EL (cell line): Measurements from ENCODE around the gene ACKR2.
"Not testable (repeated sequence)": the region's sequence is repeated elsewhere in the genome, so short reads cannot be mapped to it uniquely, and the experiment has no call there.

Source experiments
- DNase-seq: peaks from one replicate; pipeline ENCODE4 v3.0.0-alpha.2; 2016

ACKR2 gene

DNA sequence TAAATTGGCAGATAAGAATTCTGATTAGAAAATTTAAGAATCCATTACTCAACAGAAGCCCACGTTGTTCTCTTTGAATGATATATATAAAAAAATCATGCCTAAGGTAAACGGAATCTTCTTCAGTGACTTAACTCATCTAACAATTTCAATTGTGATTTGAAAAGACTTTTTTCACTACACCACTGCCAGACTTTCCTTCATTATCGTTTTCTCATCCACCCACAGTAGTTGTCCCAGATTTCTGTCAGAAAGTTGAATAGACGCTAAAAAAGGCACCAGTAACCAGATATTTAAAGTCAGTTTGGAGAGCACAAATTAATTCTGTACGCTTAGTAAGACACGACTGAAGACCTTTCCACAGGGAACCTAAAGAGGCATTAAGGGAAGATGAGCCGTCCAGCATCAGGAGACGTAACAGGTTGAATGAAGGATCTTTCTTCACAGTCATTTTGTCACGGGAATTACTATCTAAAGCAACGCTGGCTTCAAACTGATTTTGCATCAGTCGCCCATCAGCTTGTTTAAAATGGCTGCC is 6.3 kb upstream of the ACKR2 start:
- no peak for DNase-seq

DNA sequence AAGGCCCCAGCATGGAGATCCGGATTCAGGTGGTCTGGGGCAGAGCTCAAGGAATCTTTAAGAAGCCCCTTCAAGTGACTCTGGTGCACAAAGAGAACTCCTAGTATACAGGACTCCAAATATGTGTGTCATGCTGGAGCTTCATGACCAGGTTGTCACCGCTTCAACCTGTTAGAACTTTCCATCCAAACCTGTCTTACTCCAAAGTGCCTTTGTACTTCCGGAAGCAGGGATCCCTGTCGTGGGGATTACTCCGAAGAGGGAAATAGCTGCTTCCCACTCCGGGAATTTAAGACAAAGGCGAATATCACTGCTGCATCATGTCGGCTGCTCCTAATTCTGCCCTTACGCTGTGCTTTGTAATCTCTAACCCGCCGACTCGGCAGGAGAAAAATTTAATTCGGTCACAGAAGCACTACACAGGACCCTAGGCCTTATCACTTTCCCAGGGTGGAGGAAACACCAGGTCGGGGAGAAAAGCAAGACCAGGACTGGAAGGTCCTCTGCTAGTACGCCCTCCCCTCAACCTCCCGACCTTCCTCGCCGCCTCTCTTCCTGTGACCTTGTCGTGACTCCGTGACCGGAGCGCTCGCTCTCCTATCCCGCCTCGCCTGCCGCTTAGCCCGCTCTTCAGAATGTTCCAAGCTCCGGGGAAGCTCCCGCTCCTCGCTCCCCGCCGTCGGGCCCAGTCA is 5.7 kb upstream of the ACKR2 start:
- DNase-seq, result peak; percentile 43

DNA sequence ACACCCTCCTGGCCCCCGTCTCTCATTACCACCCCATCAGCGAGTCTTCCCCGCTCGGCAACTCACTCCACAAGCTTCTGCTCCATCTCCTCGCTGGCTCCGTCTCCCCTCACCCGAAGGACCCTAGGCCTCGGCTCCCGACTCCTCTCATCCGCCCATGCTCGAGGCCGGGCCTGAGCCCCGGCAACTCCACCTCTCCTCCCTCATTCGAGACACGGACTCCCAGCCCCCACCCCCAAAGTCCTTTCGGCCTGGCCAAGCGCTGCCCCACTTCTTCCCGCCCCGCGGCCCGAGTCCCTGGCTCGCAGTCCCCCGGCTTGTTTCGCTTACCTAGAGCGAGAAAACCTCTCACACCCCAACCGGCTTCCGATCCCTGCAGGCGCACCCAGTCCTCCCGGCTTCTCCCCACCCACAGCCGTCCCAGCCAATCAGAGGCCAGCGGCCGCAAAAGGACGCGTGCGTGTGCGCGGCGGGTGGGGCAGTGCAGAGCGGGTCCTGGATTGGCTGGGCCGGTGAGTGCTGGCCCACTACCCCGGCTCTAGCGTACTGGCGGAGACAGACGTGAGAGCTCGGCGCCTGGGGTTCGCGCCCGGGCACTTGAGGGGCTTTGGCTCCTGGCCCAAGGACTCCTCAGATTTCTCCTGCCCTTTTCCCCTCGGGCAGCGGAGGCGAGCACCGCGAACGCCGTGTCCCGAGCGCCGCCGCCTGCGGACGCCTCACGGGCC is 5.0 kb upstream of the ACKR2 start, which contains the start of gene HIGD1A:
Gene HIGD1A, minus strand, starts transcription at position 385 of the 725 bp plus-strand sequence. CDS start 10,237 bp downstream, outside the sequence.
- peak; percentile 95 for DNase-seq

GRCh38 chr3:42804831-42805132 is 4.5 kb upstream of the ACKR2 start:
- DNase-seq, result no peak

GRCh38 chr3:42805141-42805821 is 4.0 kb upstream of the ACKR2 start:
- DNase-seq, result no peak

GRCh38 chr3:42807929-42808328 is 1.3 kb upstream of the ACKR2 start:
- no peak for DNase-seq

DNA sequence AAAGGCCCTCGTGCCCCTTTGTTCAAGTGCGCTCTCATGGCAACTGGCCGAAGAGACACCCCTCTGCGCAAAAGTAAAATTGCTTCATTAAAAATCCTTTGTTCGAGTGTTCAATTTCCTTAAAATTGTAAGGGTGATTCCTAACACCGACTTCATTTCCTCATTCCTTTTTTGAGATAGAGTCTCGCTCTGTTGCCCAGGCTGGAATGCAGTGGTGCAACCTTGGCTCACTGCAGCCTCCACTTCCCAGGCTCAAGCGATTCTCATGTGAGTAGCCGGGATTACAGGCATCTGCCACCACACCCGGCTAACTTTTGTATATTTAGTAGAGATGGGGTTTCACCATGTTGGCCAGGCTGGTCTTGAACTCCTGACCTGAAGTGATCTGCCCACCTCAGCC is 1.5 kb downstream of the ACKR2 start:
- DNase-seq, result not testable (repeated sequence)

- not testable (repeated sequence) for DNase-seq
Measured at GRCh38 chr3:42811118-42811883, 2.1 kb downstream of the ACKR2 start.

- DNase-seq, result no peak
Measured at GRCh38 chr3:42814246-42814645, 5.0 kb downstream of the ACKR2 start.

- no peak for DNase-seq
Measured at GRCh38 chr3:42814914-42815507, 5.8 kb downstream of the ACKR2 start.

DNA sequence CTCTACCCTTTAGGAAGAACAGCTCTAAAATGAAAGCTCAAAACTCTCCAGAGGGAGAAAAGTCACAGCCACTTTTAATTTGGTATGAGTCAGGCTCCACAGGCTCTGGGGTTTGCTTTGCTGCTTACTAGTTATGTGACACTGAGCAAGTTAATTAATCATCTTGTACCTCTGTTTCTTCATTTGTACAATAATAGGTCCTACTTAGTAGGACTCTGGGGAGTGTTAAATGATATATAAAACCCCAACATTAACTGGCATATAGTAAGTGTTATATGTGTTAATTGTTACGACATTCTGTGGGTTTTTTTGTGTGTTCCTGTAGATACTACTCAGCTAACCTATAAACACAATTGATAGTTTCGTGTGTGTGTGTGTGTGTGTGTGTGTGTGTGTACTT is 6.6 kb downstream of the ACKR2 start:
- no peak for DNase-seq

DNA sequence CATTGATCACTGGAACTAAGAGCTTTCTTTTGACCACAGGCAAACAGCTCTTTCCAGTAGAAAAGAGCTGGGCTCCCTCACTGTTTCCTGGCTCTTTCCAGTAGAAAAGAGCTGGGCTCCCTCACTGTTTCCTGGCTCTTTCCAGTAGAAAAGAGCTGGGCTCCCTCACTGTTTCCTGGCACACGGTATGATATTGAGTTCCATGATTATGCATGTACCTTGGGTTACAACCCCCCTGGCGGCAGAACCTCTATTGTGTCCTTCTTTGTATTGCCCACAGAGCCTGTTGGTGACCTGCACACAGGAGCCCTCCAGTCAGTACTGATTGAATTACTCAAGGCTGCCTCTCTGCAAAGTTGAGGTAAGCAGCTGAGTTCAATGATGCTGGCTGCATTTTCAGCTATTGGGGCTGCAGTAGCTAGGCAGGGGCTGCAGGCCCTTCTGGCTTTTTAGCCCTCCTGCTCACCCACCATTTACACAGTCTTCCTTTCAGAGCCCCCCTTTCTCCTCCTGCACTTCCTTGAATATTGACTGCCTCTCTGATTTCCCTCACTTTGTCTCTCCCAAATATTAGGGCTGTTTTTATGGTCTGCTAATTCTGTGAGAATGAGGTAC is 10.2 kb downstream of the ACKR2 start:
- no peak for DNase-seq

GRCh38 chr3:42820746-42821051 is 11.5 kb downstream of the ACKR2 start:
- DNase-seq, result no peak

DNA sequence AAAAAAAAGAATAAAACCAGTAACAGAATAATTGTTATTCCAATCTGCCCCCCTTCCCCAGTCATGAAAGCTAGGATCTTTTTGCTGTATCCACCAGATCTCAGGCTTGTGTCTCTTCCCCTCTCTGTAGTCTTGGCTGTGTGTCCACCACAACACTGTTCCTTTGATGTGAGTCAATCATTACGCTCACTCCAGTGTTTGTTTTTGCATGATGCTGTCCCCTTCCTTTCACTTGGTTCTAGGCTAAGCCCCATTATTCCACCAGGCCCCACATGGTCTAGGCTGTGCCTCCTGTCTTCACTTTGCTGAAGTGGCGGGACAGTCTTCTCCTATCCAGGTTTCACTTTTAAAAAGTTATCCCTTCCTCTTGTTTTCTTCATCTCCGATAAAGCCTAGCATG is 13.6 kb downstream of the ACKR2 start:
- DNase-seq, result no peak

DNA sequence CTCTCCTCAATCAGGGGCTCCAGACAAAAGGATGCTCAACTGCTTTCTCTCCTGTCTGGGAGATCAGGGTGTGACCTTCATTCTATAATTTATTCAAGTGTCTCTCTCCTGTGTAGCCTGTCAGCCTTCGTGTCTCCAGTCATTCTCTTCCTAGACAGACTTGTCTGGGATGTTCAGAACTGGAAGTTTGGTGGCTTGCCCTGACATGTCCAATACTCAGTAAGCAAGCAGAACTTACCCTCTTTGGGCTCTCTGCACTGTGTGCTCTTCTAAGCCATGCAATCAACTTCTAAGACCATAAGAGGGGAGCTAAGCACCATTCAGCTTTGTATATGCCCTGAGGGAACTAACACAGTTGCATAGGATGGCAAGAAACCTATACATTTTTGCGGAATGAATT is 14.1 kb downstream of the ACKR2 start:
- no peak for DNase-seq

- DNase-seq, result no peak
Measured at GRCh38 chr3:42826141-42826540, 16.9 kb downstream of the ACKR2 start.

- DNase-seq, result no peak
Measured at GRCh38 chr3:42827023-42827422, 17.8 kb downstream of the ACKR2 start.

DNA sequence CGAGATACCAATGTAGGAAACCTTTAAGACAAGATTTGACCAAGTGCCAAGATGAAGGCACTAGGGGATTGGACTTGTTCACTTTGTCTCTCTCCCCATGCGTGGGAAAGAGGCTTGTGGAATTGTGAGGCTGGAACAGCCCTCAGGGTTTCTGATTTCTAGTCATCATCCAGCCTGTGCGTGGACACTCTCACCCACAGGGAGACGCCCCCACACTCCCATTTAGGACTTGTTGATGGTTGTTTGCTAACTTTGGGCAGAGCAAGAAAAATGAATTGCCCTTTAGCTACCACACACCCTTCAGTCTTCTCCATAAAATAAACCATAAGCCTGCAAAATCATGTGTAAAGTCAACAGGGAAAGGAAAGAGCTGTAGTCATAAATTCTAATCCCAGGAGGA is 18.4 kb downstream of the ACKR2 start:
- no peak for DNase-seq

DNA sequence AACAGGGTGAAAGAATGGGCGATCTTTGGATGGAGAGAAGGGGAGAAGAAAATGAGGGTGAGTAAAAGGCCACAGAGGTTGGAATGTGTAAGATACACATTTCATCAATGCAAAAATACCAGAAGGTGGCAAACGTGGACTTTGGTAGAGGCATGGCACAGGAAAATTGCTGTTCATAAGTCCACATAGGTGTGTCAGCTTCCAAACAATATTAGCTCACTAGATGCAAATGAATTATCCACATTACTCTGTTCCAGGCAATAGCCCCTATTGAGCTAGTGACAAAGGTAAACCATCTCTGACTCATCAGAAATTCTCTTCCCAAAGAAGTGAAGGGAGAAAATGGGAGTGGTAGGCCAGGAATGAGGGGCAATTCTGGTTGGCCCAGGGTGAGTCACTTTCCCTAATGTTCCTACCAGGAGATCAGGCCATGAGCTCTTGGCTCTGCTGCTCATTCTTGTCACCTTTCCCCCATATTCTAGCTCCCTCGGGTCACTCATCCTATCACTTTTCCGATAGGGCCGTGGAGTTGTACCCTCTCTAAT is 19.9 kb downstream of the ACKR2 start:
- no peak for DNase-seq

DNA sequence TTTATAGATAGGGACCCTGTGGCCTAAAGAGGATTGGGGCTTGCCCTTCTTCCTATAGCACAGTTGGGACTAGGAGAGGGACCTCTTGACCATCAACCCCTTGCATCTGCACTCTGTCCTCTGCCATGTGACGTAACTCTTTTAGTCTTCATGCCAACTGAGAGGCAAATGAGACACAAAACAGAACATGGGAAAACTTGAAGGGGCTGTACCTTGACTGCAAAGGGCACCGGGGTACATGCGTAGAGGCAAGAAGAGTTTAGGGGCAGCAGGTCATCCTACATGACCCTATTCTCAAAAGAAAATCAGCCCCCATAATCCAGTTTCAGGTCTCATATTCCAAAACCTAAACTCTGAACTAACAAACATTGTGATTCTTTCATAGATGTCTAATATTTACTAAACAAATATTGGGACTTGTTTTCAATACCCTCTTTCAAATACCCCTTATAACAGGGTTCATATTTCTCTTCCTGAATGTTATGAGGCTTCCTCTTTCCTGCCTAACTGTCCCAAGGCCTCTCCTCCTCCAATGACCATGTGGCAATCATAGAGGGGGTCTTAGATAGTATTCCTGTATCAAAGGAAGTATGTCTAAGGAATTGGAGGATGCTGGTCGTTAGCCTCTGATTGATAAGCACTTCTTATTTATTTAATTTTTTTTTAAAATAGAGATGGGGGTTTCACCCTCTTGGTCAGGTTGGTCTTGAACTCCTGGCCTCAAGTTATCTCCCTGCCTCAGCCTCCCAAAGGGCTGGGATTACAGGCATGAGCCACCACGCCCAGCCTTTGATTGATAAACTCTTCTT is 20.6 kb downstream of the ACKR2 start:
- no peak for DNase-seq
